ENCODE measurements around the gene CASKIN1.

GRCh38 chr16:2231016-2231931 lies 34.9 kb upstream of the CASKIN1 start:
- TF ChIP-seq POLR2A (IDR thresholded peaks at IDR 0.05) (no peak), CTCF (IDR thresholded peaks at IDR 0.05) (no peak)

All from testis (tissue), 2 donors.